Endothelial cell (in vitro differentiated cells): Measurements from ENCODE around the gene KNDC1. TPM values are rescaled to one million over a fixed set of nuclear protein-coding genes. Genes with fewer than 3 reads are reported as not detected.
A peak's percentile ranks its signal among the peaks of the same experiment; 100 is the strongest.

Experiments
- DNase-seq: peaks from one replicate; pipeline ENCODE4 v3.0.0; 2021; ENCODE audit warnings: low spot score
- H3K27ac Mint-ChIP-seq: one replicate; pipeline ENCODE4 v1.8.0; 2021; ENCODE audit warnings: mixed read lengths, inconsistent platforms; ENCODE audit not compliant: unreplicated experiment
- H3K27me3 Mint-ChIP-seq: one replicate; pipeline ENCODE4 v1.8.0; 2021; ENCODE audit warnings: mild to moderate bottlenecking, moderate library complexity, mixed read lengths, inconsistent platforms; ENCODE audit not compliant: unreplicated experiment
- H3K36me3 Mint-ChIP-seq: one replicate; pipeline ENCODE4 v1.8.0; 2021; ENCODE audit warnings: mild to moderate bottlenecking, low read depth, mixed read lengths, inconsistent platforms; ENCODE audit not compliant: unreplicated experiment
- H3K4me1 Mint-ChIP-seq: one replicate; pipeline ENCODE4 v1.8.0; 2021; ENCODE audit warnings: mild to moderate bottlenecking, mixed read lengths, inconsistent platforms; ENCODE audit not compliant: unreplicated experiment
- H3K4me3 Mint-ChIP-seq: one replicate; pipeline ENCODE4 v1.8.0; 2021; ENCODE audit warnings: mild to moderate bottlenecking, mixed read lengths, inconsistent platforms; ENCODE audit not compliant: unreplicated experiment
- H3K9me3 Mint-ChIP-seq: one replicate; pipeline ENCODE4 v1.8.0; 2021; ENCODE audit warnings: mixed read lengths, inconsistent platforms; ENCODE audit not compliant: unreplicated experiment
- CTCF ChIP-seq: fragments of 200-600 bp; sonication (generic); IDR thresholded peaks from one replicate; pipeline ENCODE4 v1.5.0; 2021; ENCODE audit warnings: antibody characterized with exemption; ENCODE audit not compliant: unreplicated experiment
- total RNA-seq: library from RNA; stranded (reverse); fragmentation: NEBNext Ultra II Directional; extraction: Animal tissue kit (Norgen Biotek cat#: 25700); gene quantifications from one replicate; pipeline ENCODE4 v1.2.1, GENCODE V29; 2021; ENCODE audit not compliant: unreplicated experiment

KNDC1 gene
- total RNA-seq, 1 donor from 2014 or later = 1.3 TPM

GRCh38 chr10:133258066-133258817, 98.2 kb downstream of the KNDC1 start:
- Mint-ChIP-seq H3K4me1 (no peaks in the 10 kb centered on the region), H3K27ac (no peak overlapping the region), H3K9me3 (no peaks in the 10 kb centered on the region), H3K4me3 (no peak overlapping the region), H3K36me3 (no peaks in the 10 kb centered on the region), H3K27me3 (peaks cover 12% of the 10 kb centered on the region)
- DNase-seq = no peak
- TF ChIP-seq CTCF = no peak

GRCh38 chr10:133258818-133259601, 99.0 kb downstream of the KNDC1 start:
- Mint-ChIP-seq H3K27ac (no peak overlapping the region), H3K9me3 (no peaks in the 10 kb centered on the region), H3K4me1 (no peaks in the 10 kb centered on the region), H3K4me3 (peak overlapping the region; percentile 54), H3K27me3 (peaks cover 15% of the 10 kb centered on the region), H3K36me3 (no peaks in the 10 kb centered on the region)
- no peak for DNase-seq
- TF ChIP-seq CTCF = no peak

GRCh38 chr10:133259602-133259989, 99.6 kb downstream of the KNDC1 start:
- H3K4me1 Mint-ChIP-seq = no peaks in the 10 kb centered on the region
- no peak for TF ChIP-seq CTCF
- no peak for DNase-seq
- H3K9me3 Mint-ChIP-seq = no peaks in the 10 kb centered on the region
- H3K27ac Mint-ChIP-seq = no peak overlapping the region
- peaks cover 15% of the 10 kb centered on the region for H3K27me3 Mint-ChIP-seq
- H3K4me3 Mint-ChIP-seq = no peak overlapping the region
- no peaks in the 10 kb centered on the region for H3K36me3 Mint-ChIP-seq

- H3K4me3 Mint-ChIP-seq = no peak overlapping the region
- H3K9me3 Mint-ChIP-seq = no peaks in the 10 kb centered on the region
- H3K36me3 Mint-ChIP-seq = peaks cover 3% of the 10 kb centered on the region
- no peak for DNase-seq
- H3K27me3 Mint-ChIP-seq = peaks cover 19% of the 10 kb centered on the region
- H3K27ac Mint-ChIP-seq = no peak overlapping the region
- TF ChIP-seq CTCF = no peak
- no peaks in the 10 kb centered on the region for H3K4me1 Mint-ChIP-seq
Measured at GRCh38 chr10:133260895-133261725, 101.1 kb downstream of the KNDC1 start.
